HUES64 (cell line): ENCODE data around the gene JOSD2.

ENCODE experiments used
- H3K27ac ChIP-seq: 2 replicates; pipeline ENCODE4 v1.7.0; 2013; ENCODE audit warnings: low read depth, low read length, inconsistent platforms
- H3K27me3 ChIP-seq: 2 replicates; pipeline ENCODE4 v1.6.1; 2013; ENCODE audit warnings: mild to moderate bottlenecking, low read length; ENCODE audit not compliant: insufficient read depth
- H3K36me3 ChIP-seq: 2 replicates; pipeline ENCODE4 v1.6.1; 2013; ENCODE audit warnings: mild to moderate bottlenecking, low read length; ENCODE audit not compliant: insufficient read depth
- H3K4me1 ChIP-seq: 2 replicates; pipeline ENCODE4 v1.6.1; 2013; ENCODE audit warnings: mild to moderate bottlenecking, low read length, moderate library complexity; ENCODE audit not compliant: insufficient read depth
- H3K4me3 ChIP-seq: 2 replicates; pipeline ENCODE4 v1.5.1; 2013; ENCODE audit warnings: mild to moderate bottlenecking, low read length, moderate library complexity
- H3K9ac ChIP-seq: 2 replicates; pipeline ENCODE4 v1.6.1; 2013; ENCODE audit warnings: mild to moderate bottlenecking, low read depth, low read length
- H3K9me3 ChIP-seq: 2 replicates; pipeline ENCODE4 v1.6.1; 2013; ENCODE audit warnings: low read depth, low read length; ENCODE audit not compliant: insufficient read depth
- WGBS: fragments of 150-250, 120-280 bp; methylation state at CpG from one replicate; pipeline ENCODE4 v1.1.7; 2013; ENCODE audit warnings: missing lambda C conversion rate; 5-methylcytosine and 5-hydroxymethylcytosine counted together

The JOSD2 gene

DNA sequence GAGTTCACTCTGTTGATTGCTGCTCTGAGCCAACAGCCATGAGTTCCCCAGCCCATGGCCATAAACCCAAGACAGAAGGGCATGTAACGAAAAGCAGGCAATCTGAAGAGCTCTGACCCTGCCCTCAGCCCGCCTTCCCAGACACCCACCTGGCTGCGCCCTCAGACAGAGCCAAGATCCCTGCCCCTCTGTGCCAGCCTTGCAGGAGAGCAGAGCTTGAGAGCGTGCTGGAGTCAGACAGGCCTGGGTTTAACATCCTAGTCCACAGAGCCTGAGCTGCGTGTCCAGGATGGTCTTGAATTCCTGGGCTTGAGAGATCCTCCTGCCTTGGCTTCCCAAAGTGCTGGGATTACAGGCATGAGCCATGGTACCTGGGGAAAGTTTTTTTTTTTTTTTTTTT, 53.7 kb downstream of the JOSD2 start:
- Histone ChIP-seq H3K4me3 (no peak overlapping the region), H3K36me3 (no peaks in the 10 kb centered on the region), H3K4me1 (no peaks in the 10 kb centered on the region), H3K27ac (no peak overlapping the region), H3K9ac (no peak overlapping the region), H3K9me3 (no peaks in the 10 kb centered on the region), H3K27me3 (no peaks in the 10 kb centered on the region)
- WGBS = 90% methylated on average over 5 of the region's 5 CpGs
